AG20443 (cell line): Measurements from ENCODE around the gene COA5.

Experiments used
- DNase-seq: peaks from one replicate; pipeline ENCODE4 v3.0.0; 2012; ENCODE audit warnings: low spot score, mixed read lengths

The COA5 gene, protein sequence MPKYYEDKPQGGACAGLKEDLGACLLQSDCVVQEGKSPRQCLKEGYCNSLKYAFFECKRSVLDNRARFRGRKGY

DNA sequence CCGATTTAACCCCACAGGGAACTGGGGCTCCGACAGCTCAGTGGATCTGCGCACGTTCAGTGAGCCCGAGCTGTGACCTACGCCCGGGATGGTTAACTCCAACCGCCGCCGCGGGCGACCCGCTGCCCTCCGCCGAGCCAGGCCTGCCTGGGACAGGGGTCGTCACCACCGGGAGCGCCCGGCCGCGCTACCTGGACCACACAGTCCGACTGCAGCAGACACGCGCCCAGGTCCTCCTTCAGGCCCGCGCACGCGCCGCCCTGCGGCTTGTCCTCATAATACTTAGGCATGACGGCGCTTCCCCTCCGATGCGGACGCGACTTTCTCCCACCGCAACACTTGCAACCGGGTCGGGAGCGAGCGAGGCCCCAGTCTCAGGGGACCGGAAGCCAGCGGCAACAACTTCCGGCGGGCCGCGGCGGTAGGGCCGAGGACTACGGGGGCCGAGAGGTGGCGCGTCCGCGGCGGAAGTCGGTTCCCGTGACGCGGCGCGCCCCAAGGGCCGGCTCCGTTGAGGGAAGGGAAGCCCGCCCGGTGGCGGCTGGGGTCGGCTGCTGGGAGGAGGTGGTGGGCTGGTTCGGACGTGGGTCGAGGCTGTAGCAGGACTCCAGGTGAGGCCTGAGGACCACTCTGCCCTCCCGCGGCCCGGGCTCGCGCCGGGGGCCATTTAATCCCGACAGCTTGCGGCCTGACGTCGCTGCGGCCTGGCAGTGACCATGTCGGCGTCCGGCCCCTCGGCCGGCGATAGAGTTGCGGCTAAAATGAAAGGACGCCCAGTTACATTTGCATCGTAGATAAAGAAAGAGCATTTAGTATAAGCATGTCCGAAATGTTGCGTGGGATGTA is at the start of gene COA5, which contains the start of gene UNC50:
Gene COA5, minus strand, starts transcription at position 397 of the 846 bp plus-strand sequence. Its CDS starts 107 bp downstream, at position 290.
Gene UNC50, plus strand, starts transcription at position 474 of the 846 bp plus-strand sequence. CDS start 1,171 bp downstream, outside the sequence.
- DNase-seq: peak; percentile 98

DNA sequence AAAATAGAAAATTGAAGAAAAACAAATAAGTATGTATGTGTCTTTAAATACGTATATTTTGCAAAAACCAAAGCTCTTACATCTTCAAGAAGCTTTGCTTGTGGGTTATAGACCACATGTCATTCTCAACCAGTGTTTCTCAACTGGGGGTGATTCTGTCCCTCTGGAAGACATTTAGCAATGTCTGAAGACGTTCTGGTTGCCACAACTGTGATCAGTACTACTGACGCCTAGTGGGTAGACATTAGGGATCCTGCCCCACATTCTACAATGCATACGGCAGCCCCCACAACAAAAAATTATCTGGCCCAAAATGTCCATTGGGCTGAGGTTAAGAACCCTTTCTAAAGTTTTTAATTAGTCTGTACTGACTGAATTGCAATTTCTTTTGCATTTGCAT is 48.5 kb upstream of the COA5 start:
- DNase-seq: no peak

- DNase-seq: no peak
Observed at GRCh38 chr2:98654699-98655495, 46.6 kb upstream of the COA5 start.

GRCh38 chr2:98650998-98651397 is 42.7 kb upstream of the COA5 start:
- no peak for DNase-seq

DNA sequence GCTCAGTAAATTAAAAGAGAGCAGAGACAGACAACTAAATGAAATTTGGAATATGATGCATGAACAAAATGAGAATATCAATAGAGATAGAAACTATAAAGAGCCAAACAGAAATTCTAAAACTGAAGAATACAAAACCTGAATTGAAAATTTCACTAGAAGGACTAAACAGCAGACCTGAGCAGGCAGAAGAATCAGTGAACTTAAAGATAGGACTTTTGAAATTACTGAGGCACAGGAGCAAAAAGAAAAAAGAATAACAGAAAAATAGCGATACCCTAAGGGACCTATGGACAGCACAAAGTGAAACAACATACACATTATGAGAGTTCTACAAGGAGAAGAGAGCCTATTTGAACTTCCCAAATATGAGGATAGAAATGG is 41.7 kb upstream of the COA5 start:
- no peak for DNase-seq

GRCh38 chr2:98649135-98649991 is 41.1 kb upstream of the COA5 start:
- peak; percentile 74 for DNase-seq

DNA sequence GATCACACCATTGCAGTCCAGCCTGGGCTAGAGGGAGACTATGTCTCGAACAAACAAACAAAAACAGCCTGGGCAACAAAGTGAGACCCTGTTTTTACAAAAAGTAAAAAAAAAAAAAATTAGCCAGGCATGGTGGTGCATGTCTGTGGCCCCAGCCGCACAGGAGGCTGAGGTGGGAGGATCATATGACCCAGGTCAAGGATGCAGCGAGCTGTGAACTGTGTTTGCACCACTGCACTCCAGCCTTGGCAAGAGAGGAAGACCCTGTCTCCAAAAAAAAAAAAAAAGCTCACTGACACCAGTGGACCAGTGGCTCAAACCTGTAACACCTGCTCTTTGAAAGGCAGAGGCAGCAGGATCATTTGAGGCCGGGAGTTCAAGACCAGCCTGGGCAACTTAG is 40.1 kb upstream of the COA5 start:
- no peak for DNase-seq

DNA sequence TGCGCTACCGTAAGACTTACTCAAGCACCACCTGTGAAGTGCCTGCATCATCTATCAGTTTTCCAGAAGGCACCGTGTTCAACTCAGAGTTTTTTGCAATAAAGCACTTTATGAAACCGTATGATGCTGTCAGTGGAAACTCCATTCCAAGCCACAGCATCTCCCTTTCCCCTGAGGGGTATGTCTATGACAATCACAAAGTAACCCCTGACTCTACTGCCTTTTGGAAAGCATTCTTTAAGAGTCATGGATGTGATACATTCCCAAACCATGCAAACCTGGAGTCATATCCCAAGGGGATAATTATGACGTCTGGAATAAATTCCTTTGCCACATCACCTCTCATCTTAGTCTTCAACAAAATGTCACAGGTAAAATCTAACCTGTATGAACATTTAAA is 39.3 kb upstream of the COA5 start:
- DNase-seq: no peak

GRCh38 chr2:98643496-98644100 is 35.3 kb upstream of the COA5 start:
- no peak for DNase-seq

DNA sequence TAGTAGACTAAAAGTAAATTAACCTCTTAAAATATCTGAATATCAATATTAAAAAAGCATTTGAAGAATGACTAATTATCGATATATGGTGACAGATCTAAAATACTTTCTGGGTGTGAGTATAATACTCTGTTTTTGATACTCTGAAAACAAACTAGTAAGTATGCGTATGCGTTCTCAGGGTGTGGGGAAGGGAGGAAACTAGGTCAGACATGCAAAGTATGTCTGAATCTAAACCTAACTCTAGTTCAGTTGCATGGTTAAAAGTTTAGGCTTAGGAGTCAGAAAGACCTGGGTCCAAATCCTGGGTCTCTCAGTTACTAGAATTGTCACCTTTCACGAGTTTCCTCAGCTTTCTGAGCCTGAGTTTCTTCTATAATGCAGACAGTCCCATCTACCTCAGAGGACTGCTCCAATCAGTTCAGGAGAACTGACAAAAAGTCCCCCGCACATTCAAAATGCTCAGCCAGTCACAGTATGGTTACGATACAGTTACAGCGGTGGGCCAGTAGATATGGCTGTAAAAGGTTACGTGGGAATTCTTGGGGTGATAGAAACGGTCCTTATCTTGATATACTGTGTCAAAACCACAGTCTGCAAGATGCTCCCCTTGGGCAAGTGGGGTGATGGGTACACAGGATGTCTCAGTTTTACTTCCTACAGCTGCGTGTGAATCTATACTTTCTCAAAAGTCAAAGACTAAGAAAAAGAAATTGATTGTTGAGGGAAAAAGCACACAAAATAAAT is 29.3 kb upstream of the COA5 start:
- DNase-seq: no peak

- no peak for DNase-seq
Observed at GRCh38 chr2:98634406-98635092, 26.2 kb upstream of the COA5 start.

DNA sequence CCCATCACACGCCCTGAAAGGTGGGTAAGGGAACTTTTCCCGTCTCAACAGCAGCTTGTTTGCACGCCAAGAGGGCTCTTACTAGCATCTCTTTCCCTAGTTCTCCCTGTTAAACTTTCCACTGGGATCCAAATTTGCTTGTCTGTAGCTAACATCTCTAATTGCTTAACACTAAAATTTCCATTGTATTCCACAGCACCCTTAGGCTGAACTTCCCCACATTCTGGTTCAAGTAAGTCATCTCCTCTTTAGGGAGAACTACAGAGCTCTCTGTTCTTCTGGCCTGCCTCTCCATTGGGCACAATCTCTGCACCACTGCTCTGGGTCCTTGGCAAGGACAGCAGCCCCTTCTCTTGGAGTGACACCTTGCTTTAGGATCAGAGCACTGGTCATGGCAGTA is 24.0 kb upstream of the COA5 start:
- DNase-seq: no peak

DNA sequence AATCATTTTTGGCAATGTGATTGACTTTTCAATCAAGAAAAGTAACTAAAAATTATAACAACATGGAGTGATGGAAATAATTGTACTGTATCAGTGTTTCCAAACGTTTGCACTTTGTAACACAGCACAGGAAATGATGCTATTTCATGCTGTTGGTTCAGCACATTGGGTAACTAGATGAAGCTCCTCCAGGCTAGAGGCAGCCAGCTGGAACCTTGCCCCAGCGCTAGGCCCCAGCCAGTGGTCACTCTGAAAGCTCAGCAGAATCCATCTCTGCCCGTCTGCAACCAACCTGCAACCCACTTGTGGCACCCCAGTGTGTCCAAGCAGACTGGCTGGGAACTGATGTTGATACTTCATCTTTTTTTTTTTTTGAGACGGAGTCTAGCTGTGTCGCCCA is 15.3 kb upstream of the COA5 start:
- DNase-seq: peak; percentile 11

DNA sequence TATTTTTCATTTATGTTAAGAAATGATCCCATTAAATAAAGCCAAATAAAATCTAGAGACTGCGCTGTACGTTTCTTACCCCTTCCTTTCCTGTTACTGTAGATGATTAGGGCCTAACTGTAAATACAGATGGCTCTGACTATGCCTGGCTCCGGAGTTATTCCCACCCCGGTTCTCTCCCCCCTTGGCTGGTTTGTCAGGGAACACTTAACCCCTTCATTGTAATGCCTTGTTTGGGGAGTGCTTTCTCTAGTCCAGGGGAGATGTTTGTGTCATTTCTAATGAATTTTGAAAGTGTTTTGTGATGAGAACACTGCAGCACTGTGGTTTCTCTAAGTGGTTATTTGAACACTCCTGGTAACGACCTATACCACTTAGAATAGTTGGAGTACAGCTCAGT is 8.8 kb upstream of the COA5 start:
- no peak for DNase-seq

DNA sequence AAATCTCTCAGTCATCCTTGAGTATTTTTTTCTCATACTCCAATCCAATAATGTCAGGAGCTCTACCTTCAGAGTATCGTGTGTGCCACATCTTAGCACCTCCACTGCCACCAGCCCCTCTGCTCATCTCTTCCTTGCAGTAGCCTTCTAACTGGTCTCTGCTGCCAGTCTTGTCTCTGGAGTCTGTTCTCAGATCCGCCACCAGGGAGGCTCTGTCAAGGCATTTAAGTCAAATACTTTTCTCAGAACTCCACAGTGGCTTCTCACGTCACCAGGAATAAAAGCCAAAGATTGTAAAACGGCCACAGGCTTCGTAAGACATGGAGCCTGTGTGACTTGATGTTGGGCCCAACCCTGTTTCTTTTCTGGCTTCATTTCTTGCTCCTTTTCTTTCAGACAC is 7.2 kb upstream of the COA5 start:
- DNase-seq: no peak

DNA sequence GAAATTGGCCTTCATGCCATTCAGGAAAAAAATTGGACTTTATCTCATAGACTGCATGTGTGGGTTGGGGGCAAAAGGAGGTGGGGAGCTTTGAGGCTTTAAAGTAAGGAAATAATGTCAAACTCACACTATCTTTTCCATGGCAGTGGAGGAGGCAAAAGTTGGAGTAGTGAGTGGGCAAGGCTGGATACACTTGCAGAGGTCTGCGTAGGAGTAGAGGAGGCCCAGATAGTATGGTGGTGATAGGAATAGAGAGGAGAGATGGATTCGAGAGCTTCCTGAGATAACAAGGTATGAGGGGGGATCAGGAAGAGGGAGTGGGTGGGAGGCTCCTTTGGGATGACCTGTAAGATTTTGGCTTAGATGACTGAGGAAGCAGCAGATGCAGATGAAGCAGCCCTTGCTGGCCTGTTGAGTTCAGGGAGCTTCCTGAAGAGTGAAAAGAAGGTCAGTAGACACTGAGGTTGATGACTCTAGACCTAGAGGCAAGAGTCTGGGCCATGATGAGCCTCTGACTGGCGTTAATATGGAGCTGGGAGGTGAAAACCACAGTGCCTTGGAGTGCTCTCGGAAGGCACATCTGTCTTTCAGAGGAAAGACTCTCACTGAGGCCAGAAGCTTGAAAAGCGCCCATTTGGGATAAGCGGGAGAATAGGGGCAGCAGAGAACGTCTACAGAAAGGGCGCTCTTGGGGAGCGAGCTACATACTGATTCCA is 5.9 kb upstream of the COA5 start:
- no peak for DNase-seq

GRCh38 chr2:98608962-98609604 is 771 bp upstream of the COA5 start:
- peak; percentile 72 for DNase-seq

- DNase-seq: no peak
Observed at GRCh38 chr2:98607741-98608115, 584 bp downstream of the COA5 start.

- DNase-seq: no peak
Observed at GRCh38 chr2:98607104-98607503, 1.2 kb downstream of the COA5 start.
